Activated CD4-positive, CD25-positive, alpha-beta regulatory T cell treated with anti-CD3 and anti-CD28 coated beads, Interleukin-2, amount 50 U/mL, for 16 hours (primary cell): ENCODE measurements around the gene KRT6B.

Experiments
- DNase-seq: peaks from one replicate; pipeline ENCODE4 v3.0.0-alpha.2; 2020; ENCODE audit warnings: low read depth, low spot score

KRT6B gene

DNA sequence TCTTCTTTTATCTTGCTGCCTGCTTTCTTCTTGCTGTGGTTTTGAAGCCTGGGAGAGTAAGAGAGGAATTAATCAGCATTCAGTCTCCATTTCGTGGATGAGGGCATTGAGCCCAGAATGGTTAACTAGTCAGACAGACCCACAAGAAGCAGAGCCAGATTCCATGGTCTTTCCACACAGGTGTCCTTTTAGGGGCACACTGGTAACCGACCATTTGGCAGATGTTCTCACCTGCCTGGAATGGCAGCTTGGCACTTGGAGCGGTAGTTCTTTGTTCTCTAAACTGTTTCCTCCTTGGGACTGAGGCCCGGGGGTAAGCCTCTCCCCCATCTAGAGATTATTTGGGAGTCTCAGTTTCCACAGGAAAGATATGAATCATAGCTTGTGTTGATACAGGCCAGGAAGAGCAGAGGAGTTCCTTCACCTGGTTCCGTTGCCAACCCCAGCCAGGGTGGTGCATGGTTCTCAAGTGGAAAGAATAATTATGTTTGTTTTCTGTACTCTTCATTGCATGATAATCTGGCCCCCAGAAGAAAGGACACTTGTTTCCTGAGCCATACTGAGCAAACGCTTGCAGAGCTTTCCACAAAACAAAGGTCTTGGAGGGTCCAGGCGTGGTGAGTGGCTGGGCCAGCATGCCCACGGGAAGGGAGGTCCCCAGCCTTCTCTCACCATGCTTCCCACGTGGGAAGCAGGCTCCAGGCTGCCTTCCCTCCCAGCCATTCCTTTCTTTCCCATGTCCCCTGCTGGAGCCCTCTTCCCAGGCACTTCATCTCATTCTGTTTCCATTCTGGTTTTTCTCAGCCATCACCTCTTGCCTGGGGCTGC, 15.7 kb downstream of the KRT6B start:
- DNase-seq = no peak

DNA sequence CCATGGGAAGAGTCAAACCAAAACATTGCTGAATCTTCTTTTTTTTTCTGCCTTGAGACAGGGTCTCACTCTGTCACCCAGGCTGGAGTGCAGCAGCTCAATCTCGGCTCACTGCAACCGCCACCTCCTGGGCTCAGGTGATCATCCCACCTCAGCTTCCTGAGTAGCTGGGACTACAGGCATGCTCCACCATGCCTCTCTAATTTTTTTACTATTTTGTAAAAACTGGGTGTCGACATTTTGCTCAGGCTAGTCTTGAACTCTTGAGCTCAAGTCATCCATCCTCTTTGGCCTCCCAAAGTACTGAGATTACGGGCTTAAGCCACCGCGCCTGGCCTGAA, 16.3 kb downstream of the KRT6B start:
- no peak for DNase-seq

DNA sequence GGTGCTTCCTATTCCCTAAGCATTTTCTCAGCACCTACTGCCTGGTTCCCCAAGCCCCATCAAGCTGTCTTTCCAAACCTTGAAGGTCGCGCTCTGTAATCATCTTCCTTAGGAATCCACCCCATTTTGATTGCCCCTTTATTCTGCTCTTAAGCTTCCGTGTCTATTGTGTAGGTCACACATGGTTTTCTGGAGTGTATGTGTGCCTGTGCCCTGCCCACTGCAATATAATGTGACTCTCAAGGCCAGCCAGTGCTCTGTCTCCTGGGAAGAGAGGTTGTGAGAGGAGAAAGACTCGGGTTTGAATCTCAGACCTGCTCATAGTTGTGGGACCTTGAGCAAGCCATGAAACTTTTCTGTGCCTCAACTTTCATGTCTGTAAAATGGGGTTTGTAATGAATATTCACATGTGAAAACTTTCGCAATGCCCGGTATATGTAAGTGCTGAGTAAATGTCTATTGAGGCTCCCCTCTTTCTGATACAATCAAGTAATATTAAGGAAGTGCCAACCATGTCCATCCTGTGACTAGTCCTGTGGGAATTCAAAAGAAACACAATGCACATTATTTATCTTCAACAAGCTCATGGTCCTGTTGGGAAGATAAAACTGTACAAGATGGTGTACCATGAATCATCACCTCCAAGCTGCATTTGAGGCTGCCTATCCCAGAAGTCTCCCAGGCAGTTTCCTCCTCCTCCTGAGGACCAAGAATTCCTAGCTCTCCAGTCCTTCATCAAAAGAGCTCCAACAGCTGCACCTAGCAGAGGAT, 17.0 kb downstream of the KRT6B start:
- no peak for DNase-seq

DNA sequence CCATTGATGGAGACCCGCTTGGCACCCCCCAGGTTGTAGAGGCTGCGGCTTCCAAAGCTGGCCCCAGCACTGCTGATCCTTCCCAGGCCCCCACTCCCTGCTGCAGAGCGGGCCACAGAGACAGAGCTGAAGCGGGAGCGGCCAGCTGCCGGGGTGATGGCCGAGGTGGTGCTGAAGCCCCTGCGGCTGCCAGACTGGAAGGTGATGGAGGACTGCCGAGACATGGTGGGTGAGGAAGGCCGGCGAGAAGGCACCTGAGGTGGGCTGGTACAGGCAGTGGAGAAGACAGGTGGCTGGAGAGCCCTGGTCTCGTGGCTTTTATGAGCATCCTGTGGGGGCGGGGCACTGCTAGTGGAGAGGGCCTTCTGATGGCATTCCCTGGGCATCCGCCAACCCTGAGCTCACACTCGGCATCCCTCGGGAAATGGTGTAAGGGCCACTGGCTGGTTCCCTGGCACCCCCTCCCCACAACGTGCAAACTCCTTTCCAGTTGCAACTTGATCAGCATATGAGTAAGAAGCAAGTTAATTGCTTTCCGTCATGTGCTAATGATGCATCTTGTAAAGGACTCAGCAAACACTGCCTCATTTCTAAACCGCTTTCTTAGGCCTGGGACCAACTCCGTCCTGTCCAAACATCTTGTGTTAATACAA, 17.7 kb downstream of the KRT6B start, which contains the start of gene KRT75:
Gene KRT75 (minus strand): TSS at position 291 of the 653 bp plus-strand sequence. CDS start 67 bp downstream, at position 224.
- DNase-seq = no peak

DNA sequence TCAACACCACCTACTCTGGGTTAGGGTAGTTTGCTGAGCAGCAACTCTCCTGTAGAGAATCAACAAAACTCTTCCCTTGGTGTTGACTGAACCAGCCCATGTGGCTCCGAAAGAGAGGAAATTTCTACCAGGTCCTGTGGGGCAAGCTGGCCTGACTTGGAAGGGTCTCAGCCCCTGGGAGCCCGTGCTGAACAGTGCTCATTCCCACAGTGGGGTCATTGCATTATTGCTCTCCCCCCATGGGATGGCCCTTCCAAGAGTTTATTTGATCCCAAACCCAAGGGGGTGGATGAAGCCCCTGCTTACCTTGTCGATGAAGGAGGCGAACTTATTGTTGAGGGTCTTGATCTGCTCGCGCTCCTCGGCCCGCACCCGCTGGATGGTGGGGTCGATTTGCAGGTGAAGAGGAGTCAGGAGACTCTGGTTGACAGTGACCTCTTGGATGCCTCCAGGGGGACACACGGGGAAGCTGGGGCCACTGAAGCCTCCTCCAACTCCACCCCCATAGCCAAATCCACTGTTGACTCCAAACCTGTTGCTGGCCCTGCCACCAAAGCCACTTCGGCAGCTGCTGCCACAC, 18.4 kb downstream of the KRT6B start:
- DNase-seq = no peak

DNA sequence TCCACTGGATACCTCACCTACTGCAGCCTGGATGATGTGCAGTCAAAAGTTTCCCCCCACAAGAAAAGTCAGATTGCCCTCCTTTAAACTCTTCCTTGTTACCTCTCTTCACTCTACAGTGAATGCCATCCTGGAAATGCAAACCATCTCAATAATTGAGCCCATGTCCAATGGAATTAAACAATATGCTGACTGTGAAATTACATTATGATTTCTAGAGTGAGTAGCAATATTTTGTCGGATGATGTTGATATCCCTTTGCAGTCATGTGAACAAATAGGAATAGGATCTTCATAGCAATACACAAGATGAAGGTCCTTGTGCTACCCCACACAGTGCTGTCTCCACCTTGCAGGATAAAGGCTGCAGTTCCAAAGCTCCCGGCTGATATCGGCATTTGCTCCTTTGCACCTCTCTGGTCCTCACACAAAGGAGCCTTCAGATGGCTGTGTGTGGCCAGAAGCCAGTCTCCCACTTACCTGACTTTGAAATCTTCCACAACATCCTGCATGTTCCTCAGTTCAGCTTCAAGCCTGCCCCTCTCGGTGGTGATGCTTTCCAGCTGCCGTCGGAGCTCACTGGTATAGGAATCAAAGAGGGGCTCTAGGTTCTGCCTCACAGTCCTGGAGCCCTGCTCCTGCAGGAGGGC, 19.3 kb downstream of the KRT6B start:
- no peak for DNase-seq

DNA sequence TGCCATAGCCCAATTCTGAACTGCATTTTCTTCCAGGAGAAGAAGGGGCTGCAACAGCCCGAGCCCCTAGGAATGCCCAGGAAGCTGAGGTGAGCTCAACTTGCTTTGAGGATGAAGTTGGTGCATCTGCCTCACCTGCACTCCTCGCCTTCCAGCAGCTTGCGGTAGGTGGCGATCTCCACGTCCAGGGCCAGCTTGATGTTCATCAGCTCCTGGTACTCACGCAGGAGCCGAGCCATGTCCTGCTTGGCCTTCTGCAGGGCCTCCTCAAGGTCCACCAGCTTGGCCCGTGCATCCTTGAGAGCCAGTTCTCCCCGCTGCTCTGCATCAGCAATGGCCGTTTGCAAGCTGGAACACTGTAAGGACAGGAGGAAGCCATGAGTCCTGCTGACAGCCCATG, 23.8 kb downstream of the KRT6B start:
- DNase-seq = no peak

DNA sequence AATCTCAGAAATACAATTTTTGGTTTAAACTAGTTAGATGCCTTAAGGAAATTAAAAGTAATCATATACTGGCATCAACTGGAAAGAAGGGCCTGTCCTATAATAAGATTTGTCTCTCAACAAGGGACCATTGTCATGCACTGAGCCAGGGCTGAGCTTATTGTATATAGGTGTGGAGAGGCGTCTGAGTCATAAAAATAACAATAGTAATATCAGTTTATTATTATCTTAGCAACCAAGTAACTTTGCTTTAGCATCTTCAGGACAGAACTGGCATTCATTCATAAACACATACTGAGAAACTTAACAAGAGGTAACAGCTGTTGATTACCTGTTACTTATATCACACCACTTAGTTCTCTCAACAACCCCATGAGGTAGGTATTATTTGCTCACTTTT, 24.9 kb downstream of the KRT6B start:
- DNase-seq = no peak

DNA sequence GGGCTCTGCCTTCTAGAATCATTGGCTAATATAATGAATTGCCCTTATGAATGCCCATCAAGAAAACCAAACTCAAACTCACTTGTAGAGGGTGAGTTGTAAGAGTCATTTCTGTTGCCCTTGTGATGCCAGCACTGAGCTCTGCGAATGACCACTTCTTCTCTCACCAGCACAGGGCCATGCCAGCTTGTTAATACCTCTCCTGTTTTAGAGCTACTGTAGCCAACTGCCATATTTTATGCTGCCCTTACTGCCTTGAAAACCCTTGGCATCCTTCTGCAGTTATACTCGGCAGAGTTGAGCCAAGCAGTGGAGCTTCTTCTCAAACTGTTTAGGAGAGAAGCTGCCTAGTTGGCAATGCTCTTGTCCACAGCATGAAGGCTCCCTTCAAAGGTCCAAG, 25.9 kb downstream of the KRT6B start:
- DNase-seq = no peak

DNA sequence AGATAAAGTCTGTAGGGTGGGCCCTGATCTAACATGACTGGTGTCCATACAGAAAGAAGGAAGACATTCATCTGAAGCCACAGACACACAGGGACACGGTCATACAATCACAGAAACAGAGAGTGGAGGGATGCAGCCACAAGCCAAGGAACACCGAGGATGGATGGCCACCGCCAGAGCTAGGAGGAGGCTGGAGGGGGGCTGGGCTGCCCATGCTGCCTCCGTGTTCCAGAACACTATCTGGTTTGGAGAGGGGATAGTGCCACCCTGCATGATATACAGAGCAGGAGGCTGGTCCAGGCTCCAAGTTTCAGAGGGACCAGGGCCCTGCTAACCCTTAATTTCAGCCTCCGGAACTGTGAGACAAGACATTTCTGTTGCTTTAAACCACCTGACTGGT, 26.5 kb downstream of the KRT6B start:
- DNase-seq = no peak

DNA sequence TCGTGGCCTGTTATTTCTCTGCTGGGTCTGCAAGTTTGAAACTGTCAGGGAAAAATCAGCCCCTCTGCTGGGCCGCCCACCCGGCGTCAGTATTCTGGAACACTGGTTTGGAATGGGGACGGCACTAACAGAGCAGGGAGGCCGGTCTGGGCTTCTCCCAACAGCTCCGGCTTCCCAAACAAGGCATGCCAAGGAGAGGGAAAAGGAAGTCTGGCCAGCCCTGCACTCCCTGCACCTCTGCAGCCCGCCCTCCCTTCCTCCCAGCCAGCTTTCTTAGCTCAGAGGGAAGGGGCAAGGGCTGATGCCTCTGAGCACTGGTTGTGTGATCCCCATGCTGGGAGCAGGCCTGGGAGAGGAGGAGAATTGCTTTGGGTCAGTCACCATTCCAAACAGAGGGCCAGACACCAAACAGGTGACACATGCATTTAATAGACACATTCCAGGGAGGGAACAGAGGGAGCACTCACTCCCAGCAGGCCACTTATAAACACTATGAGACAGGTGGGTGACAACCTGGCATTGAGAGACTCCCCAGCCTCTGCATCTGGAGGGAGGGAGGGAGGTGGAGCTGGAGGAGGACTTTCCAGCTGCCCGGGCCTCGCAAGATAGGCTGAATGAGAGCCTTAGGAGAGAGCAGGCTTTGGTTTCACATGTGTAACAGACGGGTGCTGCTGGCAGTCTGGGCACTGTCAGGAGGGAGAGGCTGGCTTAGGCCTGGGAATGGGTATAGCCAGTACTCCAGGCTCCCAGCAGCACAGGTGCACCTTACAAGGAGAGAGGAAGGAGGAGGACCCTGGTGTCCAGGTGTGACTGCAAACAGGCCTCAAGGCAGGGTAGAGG, 28.1 kb downstream of the KRT6B start:
- no peak for DNase-seq

DNA sequence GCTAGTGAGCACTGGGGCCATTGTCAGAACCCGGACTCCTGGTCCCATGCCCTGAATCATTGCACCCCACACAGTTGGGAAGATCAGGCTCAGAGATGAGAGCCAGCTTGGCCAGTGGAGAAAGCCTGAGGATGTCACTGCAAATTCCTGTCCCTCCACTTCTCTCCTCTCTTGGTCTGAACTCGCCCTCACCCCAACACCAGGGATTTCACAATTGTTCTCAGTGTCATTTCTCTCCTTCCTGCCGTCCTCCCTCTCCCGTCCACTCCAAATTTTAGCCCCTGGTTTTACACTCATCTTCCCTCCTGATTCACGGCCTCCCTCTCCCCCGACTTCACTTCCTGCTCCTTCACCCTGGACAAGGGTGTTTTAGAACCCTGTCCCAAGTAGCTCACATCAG, 28.9 kb downstream of the KRT6B start:
- DNase-seq = no peak

DNA sequence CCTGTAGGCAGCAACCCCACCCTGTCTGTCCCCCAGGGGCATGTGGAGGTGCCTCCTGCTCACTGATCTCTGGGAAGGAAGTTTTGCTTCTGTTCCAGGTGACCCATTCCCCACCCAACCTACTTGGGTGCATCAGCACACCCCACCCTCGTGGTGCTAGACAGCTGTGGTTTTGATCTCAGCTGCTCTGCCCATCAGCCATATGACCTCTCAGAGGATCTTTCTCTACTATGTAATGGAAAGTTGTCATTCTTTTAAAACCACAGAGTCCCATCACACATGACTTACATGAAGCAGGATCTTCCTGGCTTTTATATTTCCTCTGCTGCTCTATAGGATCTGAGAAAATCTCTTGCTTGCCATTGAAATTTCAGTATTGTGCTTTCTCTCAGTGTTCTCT, 32.3 kb downstream of the KRT6B start:
- no peak for DNase-seq

DNA sequence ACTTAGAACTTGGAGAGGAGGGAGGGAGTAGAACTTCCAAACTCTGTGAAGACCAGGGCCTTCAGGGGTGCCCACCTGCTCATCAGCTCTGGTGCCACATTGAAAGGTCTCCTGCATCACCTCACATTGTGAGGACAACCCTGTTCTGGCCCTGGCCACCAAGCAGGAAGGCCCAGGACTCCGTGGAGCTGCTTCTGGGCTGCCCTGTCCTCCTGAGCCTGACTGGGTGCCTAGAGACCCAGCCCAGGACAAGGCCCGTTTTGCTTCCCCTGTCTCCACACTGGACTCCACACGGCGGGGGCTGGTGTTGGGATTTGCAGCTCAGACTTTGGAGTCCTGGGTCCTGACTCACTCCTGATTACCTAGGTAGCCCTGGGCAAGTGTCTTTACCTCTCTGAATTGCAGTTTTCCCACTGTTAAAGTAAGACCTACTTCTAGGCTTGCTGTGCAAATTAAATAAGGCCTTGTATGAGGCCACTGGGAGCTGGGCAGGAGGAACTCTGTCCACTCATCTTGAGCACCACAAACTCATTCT, 33.3 kb downstream of the KRT6B start:
- DNase-seq = no peak

DNA sequence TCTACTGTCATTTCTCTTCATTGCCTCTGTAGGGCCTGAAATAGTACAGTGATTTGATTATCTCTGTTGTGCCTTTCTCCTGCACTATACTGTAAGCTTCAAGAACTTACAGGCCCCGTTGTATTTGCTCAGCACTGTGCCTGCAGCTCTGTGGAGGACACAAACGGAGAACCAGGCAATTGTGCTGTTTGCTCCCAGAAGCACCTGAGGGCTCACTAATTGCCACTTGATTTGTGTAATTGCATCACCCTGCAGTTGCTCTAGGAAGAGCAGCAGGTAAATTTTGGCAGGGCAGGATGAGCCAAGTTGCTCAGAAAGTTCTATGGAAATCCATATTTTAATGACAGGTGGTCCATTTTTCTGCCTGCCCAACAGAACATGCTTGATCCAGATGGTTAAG, 34.2 kb downstream of the KRT6B start:
- DNase-seq = no peak

DNA sequence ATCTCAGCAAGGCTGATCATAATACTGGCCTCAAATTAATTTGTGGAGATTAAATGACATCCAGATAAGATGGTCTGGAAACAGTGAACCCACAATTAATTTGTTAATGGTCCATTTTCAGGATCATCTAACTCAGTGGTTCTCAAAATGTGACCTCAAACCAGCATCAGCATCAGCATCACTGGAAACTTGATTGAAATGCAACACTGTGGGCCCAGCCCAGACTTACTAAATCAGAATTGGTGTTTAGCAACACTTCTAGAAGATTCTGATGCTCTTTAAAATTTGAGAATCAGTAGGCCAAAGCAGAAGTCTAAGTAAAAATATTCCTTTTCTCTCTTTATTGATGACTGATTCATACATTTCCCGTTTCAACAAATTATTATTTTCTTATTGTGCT, 35.2 kb downstream of the KRT6B start:
- DNase-seq = no peak

DNA sequence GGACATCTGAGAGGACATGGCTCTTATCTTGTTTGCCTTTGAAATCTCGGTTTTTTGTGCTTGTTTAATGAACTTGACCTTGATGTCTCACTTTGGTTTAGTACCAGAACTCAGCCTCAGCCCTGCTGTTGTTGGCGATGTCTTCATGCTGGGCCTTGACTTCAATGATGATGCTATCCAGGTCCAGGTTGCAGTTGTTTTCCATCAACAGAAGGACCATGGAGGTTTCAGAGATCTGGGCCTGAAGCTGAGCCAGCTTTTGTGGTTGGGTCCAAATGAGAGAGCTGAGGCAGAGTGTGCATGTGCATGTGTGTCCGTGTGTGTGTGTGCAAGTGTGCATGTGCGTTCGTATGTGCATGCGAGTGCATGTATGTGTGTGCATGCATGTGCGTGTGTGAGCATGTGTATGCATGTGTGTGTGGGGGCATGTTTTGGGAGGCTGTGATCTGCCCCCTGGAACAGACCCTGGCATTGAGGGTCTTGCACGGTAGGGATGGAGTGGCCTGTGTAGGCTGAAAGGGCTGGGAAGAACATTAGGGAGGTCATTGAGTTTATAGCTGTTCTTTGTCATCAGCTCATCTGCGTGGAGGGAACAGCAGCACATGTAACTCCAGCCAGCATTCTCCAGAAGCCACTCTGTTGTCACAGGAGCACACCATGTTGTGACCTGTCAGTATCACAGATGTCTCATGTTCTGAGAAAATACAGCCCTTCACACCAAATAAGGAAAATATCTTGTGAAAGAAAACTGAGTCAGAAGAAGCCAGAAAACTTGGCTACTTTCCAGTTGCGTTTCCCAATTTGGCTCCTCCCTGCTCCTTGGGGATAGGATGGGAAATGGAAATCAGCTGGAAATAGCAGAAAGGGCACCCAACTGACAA, 35.8 kb downstream of the KRT6B start:
- no peak for DNase-seq

DNA sequence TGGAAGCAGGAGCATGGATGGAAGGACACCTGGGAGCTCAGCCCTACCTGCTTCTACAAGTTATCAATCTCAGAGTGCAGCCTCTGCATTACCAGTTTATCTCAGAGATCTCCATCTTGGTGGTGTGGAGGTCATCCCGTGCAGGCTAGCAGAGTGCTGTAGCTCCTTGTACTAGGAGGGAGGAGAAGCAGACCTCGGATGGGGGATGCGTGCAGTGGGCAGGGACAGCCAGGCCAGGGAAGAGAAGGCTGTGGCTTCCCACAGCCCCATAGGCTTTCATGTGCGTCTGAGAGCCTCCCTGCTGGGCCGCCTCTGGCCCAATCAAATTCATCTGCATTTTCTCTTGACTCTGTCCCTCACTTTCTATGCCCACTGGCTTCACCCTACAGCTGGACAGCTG, 37.0 kb downstream of the KRT6B start:
- DNase-seq = no peak

DNA sequence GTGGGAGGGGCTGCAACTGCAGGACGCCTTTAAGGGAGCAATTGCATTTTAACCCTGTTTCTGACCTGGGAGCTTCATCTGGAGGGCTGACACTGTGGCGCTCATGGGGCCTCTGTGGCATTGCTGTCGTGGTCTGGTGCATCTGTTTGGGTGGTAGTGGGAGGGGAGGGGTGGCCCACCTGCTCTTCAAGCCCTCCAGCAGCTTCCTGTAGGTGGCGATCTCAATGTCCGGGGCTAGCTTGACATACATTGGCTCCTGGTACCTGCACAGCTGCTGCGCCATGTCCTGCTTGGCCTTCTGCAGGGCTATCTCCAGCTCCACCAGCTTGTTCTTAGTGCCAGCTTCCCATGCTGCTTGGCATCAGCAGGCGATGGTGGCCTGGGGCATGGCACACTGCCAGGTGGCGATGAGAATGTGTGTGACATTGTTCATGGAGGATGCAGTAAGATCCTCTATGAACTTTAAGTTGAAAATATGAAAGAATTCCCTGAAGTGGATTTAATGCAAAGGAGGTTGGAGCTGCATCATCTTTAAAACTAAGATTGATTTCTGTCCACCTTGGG, 38.1 kb downstream of the KRT6B start:
- DNase-seq = no peak
